HepG2 (cell line): ENCODE data around the gene CYTH1. TPM values are rescaled to one million over a fixed set of nuclear protein-coding genes. Genes with fewer than 3 reads are reported as not detected.

Source experiments
- CENPT ChIP-seq: sonication (generic); formaldehyde crosslinking; IDR thresholded peaks from 2 replicates; pipeline ENCODE4 v1.8.0; 2022; ENCODE audit warnings: low read depth, mild to moderate bottlenecking, moderate library complexity, missing genetic modification reagents
- ELF4 ChIP-seq: sonication (generic); formaldehyde crosslinking; IDR thresholded peaks from 2 replicates; pipeline ENCODE4 v1.5.0; 2020; ENCODE audit warnings: missing genetic modification reagents, mild to moderate bottlenecking, moderate library complexity, borderline replicate concordance
- FOXP4 ChIP-seq: sonication (generic); formaldehyde crosslinking; IDR thresholded peaks from 2 replicates; pipeline ENCODE4 v1.4.0; 2020; ENCODE audit warnings: missing genetic modification reagents
- ISX ChIP-seq: sonication (generic); formaldehyde crosslinking; conservative IDR thresholded peaks from 2 replicates; pipeline ENCODE4 v1.5.0; 2020; ENCODE audit warnings: missing genetic modification reagents
- MEIS1 ChIP-seq: sonication (generic); formaldehyde crosslinking; IDR thresholded peaks from 2 replicates; pipeline ENCODE4 v1.9.0; 2021; ENCODE audit warnings: mild to moderate bottlenecking, missing genetic modification reagents, moderate library complexity, borderline replicate concordance
- NFAT5 ChIP-seq: sonication (generic); formaldehyde crosslinking; IDR thresholded peaks from 2 replicates; pipeline ENCODE4 v1.4.0; 2020; ENCODE audit warnings: missing genetic modification reagents
- NR2C2 ChIP-seq: sonication (generic); formaldehyde crosslinking; IDR thresholded peaks from 2 replicates; pipeline ENCODE4 v1.4.0; 2020; ENCODE audit warnings: missing genetic modification reagents, mild to moderate bottlenecking, moderate library complexity, borderline replicate concordance
- PAXIP1 ChIP-seq: sonication (generic); formaldehyde crosslinking; conservative IDR thresholded peaks from 2 replicates; pipeline ENCODE4 v1.4.0; 2020; ENCODE audit warnings: mild to moderate bottlenecking, missing genetic modification reagents, moderate library complexity
- POGZ ChIP-seq: sonication (generic); formaldehyde crosslinking; IDR thresholded peaks from 2 replicates; pipeline ENCODE4 v1.4.0; 2020; ENCODE audit warnings: mild to moderate bottlenecking, missing genetic modification reagents
- RBFOX2 ChIP-seq: fragments of 200-400 bp; formaldehyde crosslinking; IDR thresholded peaks from 2 replicates; pipeline ENCODE4 v1.6.1; 2017; ENCODE audit warnings: low read depth, mild to moderate bottlenecking, low read length
- RFXANK ChIP-seq: IDR thresholded peaks from 2 replicates; pipeline ENCODE4 v1.6.1; 2016
- SRY ChIP-seq: sonication (generic); formaldehyde crosslinking; IDR thresholded peaks from 2 replicates; pipeline ENCODE4 v1.8.0; 2022; ENCODE audit warnings: mild to moderate bottlenecking, missing genetic modification reagents
- TAF15 ChIP-seq: fragments of 200-400 bp; formaldehyde crosslinking; IDR thresholded peaks from one replicate; pipeline ENCODE4 v1.6.1; 2018; ENCODE audit warnings: mild to moderate bottlenecking, low read depth, low read length; ENCODE audit not compliant: poor library complexity, severe bottlenecking
- TBX2 ChIP-seq: sonication (generic); formaldehyde crosslinking; IDR thresholded peaks from 2 replicates; pipeline ENCODE4 v1.5.0; 2020; ENCODE audit warnings: missing genetic modification reagents, mild to moderate bottlenecking, borderline replicate concordance
- ZBTB38 ChIP-seq: sonication (generic); formaldehyde crosslinking; IDR thresholded peaks from 2 replicates; pipeline ENCODE4 v1.5.1; 2020; ENCODE audit warnings: mild to moderate bottlenecking, missing genetic modification reagents
- ZNF382 ChIP-seq: sonication (generic); formaldehyde crosslinking; IDR thresholded peaks from 2 replicates; pipeline ENCODE4 v1.5.0; 2020; ENCODE audit warnings: missing genetic modification reagents, mild to moderate bottlenecking, borderline replicate concordance
- ZNF605 ChIP-seq: sonication (generic); formaldehyde crosslinking; IDR thresholded peaks from 2 replicates; pipeline ENCODE4 v1.8.0; 2022; ENCODE audit warnings: mild to moderate bottlenecking, missing genetic modification reagents
- ZNF670 ChIP-seq: sonication (generic); formaldehyde crosslinking; IDR thresholded peaks from 2 replicates; pipeline ENCODE4 v1.8.0; 2022; ENCODE audit warnings: mild to moderate bottlenecking, missing genetic modification reagents, borderline replicate concordance
- polyA plus RNA-seq, 8 experiments: library from polyadenylated mRNA; depleted of rRNA in 3 of 8; stranded (reverse) in 7 of 8; unstranded in 1 of 8; fragments of >200 nt; fragmentation: Illumina TruSeq in 4 of 8; extraction: Trizol in 4 of 8; gene quantifications; 2 replicates each; pipeline versions ENCODE4 v1.2.1 to v1.2.3, GENCODE V29; 2011 to 2016; ENCODE audit warnings: low read depth in 4 of 8, missing spikeins in 1 of 8, mixed read lengths in 1 of 8; ENCODE audit not compliant: insufficient read depth in 1 of 8
- total RNA-seq, 5 experiments: library from RNA; depleted of rRNA; stranded (reverse); fragments of >200 nt; fragmentation: Illumina TruSeq; extraction: Trizol; gene quantifications; 2 replicates each; pipeline ENCODE4 v1.2.3, GENCODE V29; 2016; ENCODE audit warnings: low read depth in 1 of 5

The CYTH1 gene
- total and polyA plus RNA-seq, 2 of the 13 experiments (the other 11 are each of a cell fraction or from before 2014, with no cell fraction given): 20.1 to 48.9 TPM

- TF ChIP-seq ZNF670 (CRISPR knock-in tag) (no peak), TAF15 (no peak), SRY (CRISPR knock-in tag) (0 out of 2 replicates have a peak, but pooled peaks have one; percentile 46), RFXANK (CRISPR knock-in tag) (no peak), TBX2 (CRISPR knock-in tag) (peak; percentile 61; the same call in 1 of the 2 replicates), NR2C2 (CRISPR knock-in tag) (no peak), PAXIP1 (peak; percentile 34; the same call in 1 of the 2 replicates), CENPT (no peak), NFAT5 (no peak), ZNF605 (0 out of 2 replicates have a peak, but pooled peaks have one; percentile 17), MEIS1 (CRISPR knock-in tag) (no peak), ISX (CRISPR knock-in tag) (no peak), FOXP4 (CRISPR knock-in tag) (peak; percentile 51; the same call in 1 of the 2 replicates), POGZ (CRISPR knock-in tag) (peak; percentile 21; the same call in 1 of the 2 replicates), ZBTB38 (CRISPR knock-in tag) (peak; percentile 34; the same call in 1 of the 2 replicates), ZNF382 (no peak), ELF4 (CRISPR knock-in tag) (0 out of 2 replicates have a peak, but pooled peaks have one; percentile 11), RBFOX2 (no peak)
These were observed 47.1 kb downstream of the CYTH1 start (continued) for GRCh38 chr17:78734793-78735641.
